RWPE1 (cell line): ENCODE results near the gene TENM4.

ENCODE experiments used
- CTCF ChIA-PET: fragments of 350-600 bp; sonication (Branson Sonifier 250); formaldehyde crosslinking; extraction: SDS; loops from one replicate; lab custom pipeline; 2021; lab: Yijun Ruan, JAX
- POLR2A ChIA-PET: fragments of 400-600 bp; formaldehyde crosslinking; extraction: SDS; loops from one replicate; lab custom pipeline; 2020; ENCODE audit warnings: antibody characterized with exemption; ENCODE audit not compliant: low non-redundant PET; lab: Yijun Ruan, JAX
- DNase-seq: peaks from one replicate; pipeline ENCODE4 v3.0.0; 2012; ENCODE audit warnings: low spot score
- H3K27ac ChIP-seq: fragments of 450-650 bp; 2 replicates; pipeline ENCODE4 v1.5.1; 2017
- CTCF ChIP-seq: fragments of 450-650 bp; conservative IDR thresholded peaks from 2 replicates; pipeline ENCODE4 v1.5.1; 2017; ENCODE audit warnings: low read depth, mild to moderate bottlenecking

The TENM4 gene

GRCh38 chr11:79189601-79190000 lies 251.2 kb downstream of the TENM4 start:
- TF ChIP-seq CTCF = no peak
- ChIA-PET POLR2A (no interaction called here), CTCF (no interaction called here)
- DNase-seq = no peak
- H3K27ac ChIP-seq = no peak overlapping the region

- no peak overlapping the region for H3K27ac ChIP-seq
- ChIA-PET CTCF (no interaction called here), POLR2A (no interaction called here)
- TF ChIP-seq CTCF = no peak
- DNase-seq = no peak
Measured at GRCh38 chr11:79189055-79189454, 251.8 kb downstream of the TENM4 start.

- ChIA-PET CTCF (no interaction called here), POLR2A (no interaction called here)
- no peak for DNase-seq
- no peak for TF ChIP-seq CTCF
- H3K27ac ChIP-seq = no peak overlapping the region
Measured at GRCh38 chr11:79186669-79187068, 254.2 kb downstream of the TENM4 start.

- TF ChIP-seq CTCF = no peak
- DNase-seq = no peak
- H3K27ac ChIP-seq = no peak overlapping the region
- ChIA-PET POLR2A (no interaction called here), CTCF (no interaction called here)
Measured at GRCh38 chr11:79185351-79185750, 255.5 kb downstream of the TENM4 start.

GRCh38 chr11:79184285-79184684 lies 256.5 kb downstream of the TENM4 start:
- CTCF ChIA-PET = no interaction called here
- no peak for TF ChIP-seq CTCF
- H3K27ac ChIP-seq = no peak overlapping the region
- DNase-seq = no peak
- POLR2A ChIA-PET = no interaction called here

- no peak overlapping the region for H3K27ac ChIP-seq
- DNase-seq = no peak
- CTCF ChIA-PET = interaction anchor here (0.6 kb wide), 1 partner anchor 230 kb away, joined by 3 read pairs; no protein-coding TSS in a partner anchor
- POLR2A ChIA-PET = no interaction called here
- TF ChIP-seq CTCF = no peak
Measured at GRCh38 chr11:79182794-79183193, 258.0 kb downstream of the TENM4 start.

GRCh38 chr11:79179087-79179486 lies 261.7 kb downstream of the TENM4 start:
- no peak for TF ChIP-seq CTCF
- POLR2A ChIA-PET = no interaction called here
- CTCF ChIA-PET = interaction anchor here (1.0 kb wide), 1 partner anchor 533 kb away, joined by 3 read pairs; no protein-coding TSS in a partner anchor

More at GRCh38 chr11:79179087-79179486, 261.7 kb downstream of the TENM4 start:
- no peak overlapping the region for H3K27ac ChIP-seq
- DNase-seq = no peak
